Brain pericyte (primary cell): ENCODE data around the gene SLC22A3.
A peak's percentile ranks its signal among the peaks of the same experiment; 100 is the strongest.

Experiments used
- DNase-seq: peaks from one replicate; pipeline ENCODE4 v3.0.0-alpha.2; 2012; ENCODE audit warnings: low read depth, low spot score

The SLC22A3 gene

GRCh38 chr6:160412993-160413392 lies 64.8 kb downstream of the SLC22A3 start:
- no peak for DNase-seq

DNA sequence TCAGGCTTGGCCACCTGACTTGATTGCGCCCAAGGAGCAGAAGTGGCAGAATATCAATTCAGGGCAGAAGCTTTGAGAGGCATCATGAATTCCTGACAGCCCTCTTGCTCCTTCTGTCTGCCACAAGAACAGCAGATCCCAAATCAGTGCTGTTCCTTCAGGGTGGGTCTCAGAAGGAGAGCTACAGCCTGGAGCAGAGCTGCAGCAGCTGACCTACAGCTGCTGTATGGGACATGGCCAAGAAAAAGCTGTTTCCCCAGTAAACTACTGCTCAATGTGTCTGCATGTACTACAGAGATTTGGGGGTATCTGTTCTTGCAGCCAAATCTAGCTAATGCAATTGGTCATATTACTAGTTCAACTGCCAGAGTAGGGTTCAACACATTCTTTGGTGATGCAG lies 69.0 kb downstream of the SLC22A3 start:
- DNase-seq: no peak

- no peak for DNase-seq
These were observed 69.4 kb downstream of the SLC22A3 start for GRCh38 chr6:160417550-160417949.

- no peak for DNase-seq
These were observed 70.2 kb downstream of the SLC22A3 start for GRCh38 chr6:160418370-160418769.

DNA sequence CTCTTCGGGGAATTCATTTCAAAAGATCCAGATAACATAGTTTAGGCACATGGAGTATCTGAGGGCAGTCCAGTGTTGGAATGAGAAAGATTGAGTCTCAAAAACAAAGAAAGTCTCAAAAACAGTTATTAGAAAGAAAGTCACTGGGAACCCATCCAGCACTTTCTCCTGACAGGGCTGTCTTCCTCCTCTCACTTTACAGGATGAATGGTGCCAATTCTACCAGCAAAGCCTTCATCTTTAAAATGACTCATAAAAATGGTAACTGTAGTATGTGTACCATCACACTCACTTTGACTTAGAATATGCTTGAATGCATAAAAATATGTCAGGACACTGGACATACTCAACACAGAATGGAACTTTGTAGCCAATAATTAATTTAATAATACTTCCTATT lies 71.3 kb downstream of the SLC22A3 start:
- DNase-seq: no peak

GRCh38 chr6:160420253-160420968 lies 72.2 kb downstream of the SLC22A3 start:
- no peak for DNase-seq

DNA sequence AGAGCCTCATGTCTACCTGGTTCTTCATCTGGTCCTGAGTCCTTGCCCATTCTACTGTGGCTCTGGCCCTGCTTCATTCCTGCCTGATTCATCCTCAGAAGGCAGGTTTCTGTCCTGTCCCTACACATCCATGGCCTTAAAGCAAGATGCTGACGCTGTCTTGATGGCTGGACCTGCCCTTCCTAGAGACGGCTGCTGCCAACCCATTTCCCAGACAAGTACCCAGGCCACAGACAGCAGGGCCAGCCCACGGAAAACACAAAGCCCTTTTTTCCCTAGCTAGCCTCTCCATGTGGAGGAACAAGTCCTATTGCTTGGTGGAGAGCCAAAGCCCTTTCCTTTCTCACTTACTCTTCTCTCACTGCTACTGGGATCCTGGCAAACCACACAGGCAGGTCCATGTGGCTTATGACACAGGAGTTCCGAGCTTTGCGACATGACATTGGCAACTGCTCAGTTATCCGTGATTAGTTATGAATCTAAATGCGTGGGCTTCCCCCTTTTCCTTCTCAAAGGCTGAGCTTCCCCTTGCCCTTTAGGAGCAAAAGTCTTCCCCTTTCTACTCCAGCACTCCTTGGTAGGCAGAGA lies 72.9 kb downstream of the SLC22A3 start:
- DNase-seq: no peak

DNA sequence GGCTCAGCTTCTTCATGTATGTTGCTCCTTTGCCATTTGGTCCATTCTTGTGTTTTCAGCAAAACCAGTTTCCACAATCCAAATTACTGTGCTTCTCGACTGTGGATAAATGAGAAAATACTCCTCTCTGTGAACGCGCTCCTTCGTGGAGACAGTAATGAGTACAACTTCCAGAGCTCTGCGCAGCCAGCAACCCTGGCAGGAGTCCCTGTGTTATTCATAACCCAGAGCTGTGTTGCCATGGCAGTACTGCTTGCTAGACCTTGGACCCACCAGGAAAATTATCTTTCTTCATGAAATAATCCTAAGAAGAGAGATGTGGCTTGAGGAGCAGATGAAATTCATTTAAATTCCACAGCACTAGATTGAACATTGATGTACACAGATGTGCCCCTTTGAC lies 73.7 kb downstream of the SLC22A3 start:
- no peak for DNase-seq

GRCh38 chr6:160424256-160424655 lies 76.1 kb downstream of the SLC22A3 start:
- DNase-seq: no peak

GRCh38 chr6:160426136-160426535 lies 78.0 kb downstream of the SLC22A3 start:
- DNase-seq: no peak

- peak; percentile 26 for DNase-seq
These were observed 79.3 kb downstream of the SLC22A3 start for GRCh38 chr6:160427312-160428068.

DNA sequence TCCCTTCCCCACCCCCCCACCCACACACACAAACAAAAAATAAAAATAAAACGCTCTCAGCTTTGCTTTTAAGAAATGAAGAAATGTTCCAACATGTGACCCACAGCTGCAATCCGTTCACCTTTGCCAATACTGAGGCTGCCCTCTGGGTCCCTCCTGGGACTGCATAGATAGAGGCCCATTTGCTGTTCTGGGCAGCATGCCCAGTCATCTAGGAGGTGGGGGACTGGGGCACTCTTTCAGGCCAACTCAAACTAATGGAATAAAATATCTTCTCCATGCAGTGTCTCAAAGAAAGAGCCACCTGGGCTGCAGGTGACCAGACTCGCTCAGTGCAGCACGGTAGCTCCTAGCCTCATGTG lies 79.9 kb downstream of the SLC22A3 start:
- DNase-seq: peak; percentile 77

DNA sequence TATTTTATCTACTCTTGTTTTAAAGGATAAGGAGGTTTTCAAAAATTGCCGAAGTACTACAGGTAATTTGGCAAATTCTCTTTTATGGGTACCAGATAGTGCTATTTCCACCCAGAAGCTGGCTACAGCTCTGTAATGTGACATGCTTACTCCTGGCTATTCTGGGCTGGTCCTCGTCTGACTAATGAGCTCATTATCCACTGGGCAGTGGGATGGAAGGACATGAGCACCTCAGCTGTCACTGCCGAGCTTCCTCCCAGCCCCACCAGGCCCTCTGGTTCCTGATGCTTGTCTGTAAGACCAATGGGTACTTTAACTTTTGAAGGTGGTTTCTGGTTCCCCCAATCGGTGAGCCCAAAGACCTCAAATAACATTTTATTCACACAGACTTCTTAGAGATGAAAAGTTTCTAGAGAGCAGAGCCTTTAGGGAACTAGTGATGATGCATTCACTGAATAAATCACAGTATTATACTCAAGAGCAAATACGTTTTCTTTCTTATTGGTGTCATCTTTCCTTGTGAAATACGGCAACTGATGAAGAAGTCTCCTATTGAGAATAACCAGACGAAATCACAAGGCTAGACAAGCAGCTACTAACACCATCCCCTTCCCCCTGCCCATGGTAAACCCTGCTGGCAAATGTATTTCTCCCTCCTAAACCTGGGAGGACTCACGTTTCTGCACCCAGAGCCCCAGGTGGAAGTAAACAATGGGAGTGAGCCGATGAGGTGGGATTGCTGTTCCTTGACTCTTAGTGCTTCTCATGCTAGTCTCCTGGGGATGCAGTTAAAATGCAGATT lies 80.8 kb downstream of the SLC22A3 start:
- DNase-seq: no peak

- DNase-seq: no peak
These were observed 81.4 kb downstream of the SLC22A3 start for GRCh38 chr6:160429620-160429895.

DNA sequence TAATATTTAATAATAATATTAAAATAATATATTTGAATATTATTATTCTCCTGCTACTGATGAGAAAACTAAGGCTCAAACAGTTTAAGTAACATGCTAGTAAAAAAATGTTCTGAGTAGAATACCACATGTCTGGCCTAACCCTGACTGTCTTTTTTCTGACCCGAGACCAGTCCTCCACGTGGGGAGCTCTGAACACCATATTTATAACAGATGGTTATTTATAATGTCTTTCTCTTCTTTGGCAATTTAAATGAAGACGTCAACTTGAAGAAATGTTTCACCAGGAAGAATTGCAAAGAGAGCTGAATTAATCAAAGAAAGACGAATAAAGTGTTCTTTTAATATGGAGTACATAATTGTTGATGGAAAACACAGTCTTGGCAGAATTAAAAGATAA lies 82.0 kb downstream of the SLC22A3 start:
- DNase-seq: no peak

- no peak for DNase-seq
These were observed 82.6 kb downstream of the SLC22A3 start for GRCh38 chr6:160430751-160431150.

DNA sequence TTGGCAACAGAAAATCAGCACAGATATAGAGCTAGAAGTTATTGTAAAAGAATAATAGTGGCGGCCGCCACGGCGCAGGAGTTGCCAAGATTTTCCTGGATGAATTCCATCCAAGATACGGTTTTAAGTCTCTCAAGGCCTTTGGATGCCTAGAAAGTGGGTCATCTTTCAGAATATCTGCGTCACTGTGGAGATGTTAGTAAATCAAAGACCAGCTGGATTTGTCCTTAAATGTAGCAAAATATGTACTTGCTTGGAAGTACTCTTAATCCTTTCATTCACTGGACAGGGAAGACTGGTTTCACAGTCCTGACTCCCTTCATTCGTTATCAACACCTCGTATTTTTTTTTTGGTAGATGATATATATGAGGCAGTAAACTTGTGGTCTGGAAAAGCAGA lies 83.0 kb downstream of the SLC22A3 start:
- peak; percentile 51 for DNase-seq

DNA sequence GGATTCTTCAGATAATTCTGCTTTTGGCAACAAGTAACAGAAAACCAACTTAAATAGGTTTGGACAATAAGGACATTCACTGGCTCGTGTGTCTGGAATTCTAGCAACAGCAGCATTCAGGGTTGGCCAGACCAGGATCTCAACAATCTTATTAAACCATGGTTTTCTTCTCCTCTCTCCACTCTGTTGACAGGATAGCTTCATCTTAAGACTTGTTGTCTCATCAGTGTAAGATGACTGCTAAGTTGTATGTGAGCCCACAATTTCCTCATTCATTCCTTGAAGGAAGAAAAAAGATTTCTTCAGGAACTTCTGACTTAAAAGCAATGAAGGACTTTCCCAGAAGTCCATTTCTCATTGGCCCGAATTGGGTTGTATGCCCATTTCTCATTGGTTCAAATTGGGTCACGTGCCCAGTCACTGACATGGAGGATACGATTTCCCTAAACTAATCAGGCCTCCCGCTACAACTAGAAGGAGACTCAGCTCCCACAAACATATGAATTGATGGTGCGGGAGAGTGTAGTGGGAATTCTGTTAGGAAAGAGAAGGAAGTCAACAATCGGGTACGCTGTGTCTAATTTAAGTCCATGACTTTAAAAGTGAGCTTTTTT lies 83.7 kb downstream of the SLC22A3 start:
- DNase-seq: no peak

GRCh38 chr6:160435935-160436334 lies 87.8 kb downstream of the SLC22A3 start:
- no peak for DNase-seq

DNA sequence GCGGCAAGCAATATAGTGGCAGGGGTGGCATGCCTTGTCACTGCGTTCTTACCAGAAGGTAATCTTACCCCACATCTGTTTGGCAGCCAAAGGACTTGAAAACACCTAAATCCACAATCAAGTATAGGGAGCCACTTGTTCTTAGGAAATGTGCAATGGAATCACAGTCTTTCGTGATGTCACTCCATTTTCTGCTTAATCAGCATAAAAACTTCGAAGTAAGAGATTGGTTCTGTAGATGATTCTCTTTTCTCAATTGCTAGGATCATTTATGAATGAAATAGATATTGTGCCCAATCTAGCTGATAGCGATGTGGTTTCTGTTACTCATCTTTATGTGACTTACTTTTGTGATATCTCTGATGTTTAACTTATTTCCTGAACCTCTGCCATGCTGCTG lies 89.0 kb downstream of the SLC22A3 start:
- DNase-seq: no peak

DNA sequence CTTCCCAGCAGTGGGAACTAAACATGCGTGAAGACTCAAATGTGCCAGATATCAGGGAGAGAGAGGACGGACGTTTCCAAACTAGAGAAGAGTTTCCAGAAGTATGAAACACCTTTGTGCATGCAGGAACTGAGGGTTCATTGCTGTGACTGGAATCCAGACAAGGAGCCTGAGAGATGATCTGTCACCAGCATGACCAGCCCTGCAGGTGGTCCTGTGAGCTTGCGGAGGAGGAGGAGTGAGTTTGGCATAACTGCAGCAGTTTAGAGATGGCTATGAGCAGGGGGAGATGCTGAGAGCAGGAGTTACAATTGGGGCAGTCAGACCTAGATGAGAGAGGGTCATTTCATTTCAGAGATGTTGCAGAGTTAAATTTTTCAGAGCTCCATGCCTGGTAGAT lies 89.6 kb downstream of the SLC22A3 start:
- no peak for DNase-seq

- no peak for DNase-seq
These were observed 90.3 kb downstream of the SLC22A3 start for GRCh38 chr6:160438481-160438880.
